ENCODE measurements around the gene CELF3. TPM values are rescaled to one million over a fixed set of nuclear protein-coding genes. Genes with fewer than 3 reads are reported as not detected.

Gene CELF3
- total and polyA plus RNA-seq, 2 of the 13 experiments (the other 11 are each of a cell fraction or from before 2014, with no cell fraction given), result not detected

GRCh38 chr1:151762941-151763921 lies 46.6 kb upstream of the CELF3 start, which contains the start of gene MRPL9 (continued):
- TF ChIP-seq HNF4A (CRISPR knock-in tag; IDR thresholded peaks at IDR 0.05) (peak; percentile 35; the same call in 1 of the 2 replicates), TCF7 (IDR thresholded peaks at IDR 0.05; ENCODE audit: low read depth) (no peak), SP2 (CRISPR knock-in tag; IDR thresholded peaks at IDR 0.05) (no peak; the same call in 1 of the 2 replicates), NR2F1 (CRISPR knock-in tag; IDR thresholded peaks at IDR 0.05) (no peak), ZNF33B (CRISPR knock-in tag; IDR thresholded peaks at IDR 0.05) (0 out of 2 replicates have a peak, but pooled peaks have one; percentile 31), EZH2 (conservative IDR thresholded peaks at IDR 0.05; ENCODE audit: low read depth, low read length) (no peak), ZNF512 (CRISPR knock-in tag; IDR thresholded peaks at IDR 0.05) (no peak), MAZ (IDR thresholded peaks at IDR 0.05; ENCODE audit: borderline replicate concordance, low read depth, low read length) (no peak), MAZ (CRISPR knock-in tag; IDR thresholded peaks at IDR 0.05; ENCODE audit: low read depth) (peak; percentile 66; the same call in 1 of the 2 replicates), AHR (CRISPR knock-in tag; IDR thresholded peaks at IDR 0.05) (no peak), TGIF2 (CRISPR knock-in tag; IDR thresholded peaks at IDR 0.05) (no peak), NFKBIZ (CRISPR knock-in tag; IDR thresholded peaks at IDR 0.05) (no peak), RERE (CRISPR knock-in tag; IDR thresholded peaks at IDR 0.05; ENCODE audit: low read depth) (no peak), PAX8 (CRISPR knock-in tag; IDR thresholded peaks at IDR 0.05; ENCODE audit: borderline replicate concordance) (no peak), JUND (CRISPR knock-in tag; IDR thresholded peaks at IDR 0.05) (no peak)
- TF ChIP-seq, protein P1, sequence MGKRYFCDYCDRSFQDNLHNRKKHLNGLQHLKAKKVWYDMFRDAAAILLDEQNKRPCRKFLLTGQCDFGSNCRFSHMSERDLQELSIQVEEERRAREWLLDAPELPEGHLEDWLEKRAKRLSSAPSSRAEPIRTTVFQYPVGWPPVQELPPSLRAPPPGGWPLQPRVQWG (CRISPR knock-in tag; IDR thresholded peaks at IDR 0.05; ENCODE audit: borderline replicate concordance, low read depth), result no peak
- TF ChIP-seq, protein P2, sequence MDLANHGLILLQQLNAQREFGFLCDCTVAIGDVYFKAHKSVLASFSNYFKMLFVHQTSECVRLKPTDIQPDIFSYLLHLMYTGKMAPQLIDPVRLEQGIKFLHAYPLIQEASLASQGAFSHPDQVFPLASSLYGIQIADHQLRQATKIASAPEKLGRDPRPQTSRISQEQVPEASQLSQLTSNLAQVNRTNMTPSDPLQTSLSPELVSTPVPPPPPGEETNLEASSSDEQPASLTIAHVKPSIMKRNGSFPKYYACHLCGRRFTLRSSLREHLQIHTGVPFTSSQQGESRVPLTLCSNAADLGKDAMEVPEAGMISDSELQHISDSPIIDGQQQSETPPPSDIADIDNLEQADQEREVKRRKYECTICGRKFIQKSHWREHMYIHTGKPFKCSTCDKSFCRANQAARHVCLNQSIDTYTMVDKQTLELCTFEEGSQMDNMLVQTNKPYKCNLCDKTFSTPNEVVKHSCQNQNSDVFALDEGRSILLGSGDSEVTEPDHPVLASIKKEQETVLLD (CRISPR knock-in tag; IDR thresholded peaks at IDR 0.05; ENCODE audit: low read depth), result no peak; the same call in 1 of the 2 replicates
- TF ChIP-seq, protein P3, sequence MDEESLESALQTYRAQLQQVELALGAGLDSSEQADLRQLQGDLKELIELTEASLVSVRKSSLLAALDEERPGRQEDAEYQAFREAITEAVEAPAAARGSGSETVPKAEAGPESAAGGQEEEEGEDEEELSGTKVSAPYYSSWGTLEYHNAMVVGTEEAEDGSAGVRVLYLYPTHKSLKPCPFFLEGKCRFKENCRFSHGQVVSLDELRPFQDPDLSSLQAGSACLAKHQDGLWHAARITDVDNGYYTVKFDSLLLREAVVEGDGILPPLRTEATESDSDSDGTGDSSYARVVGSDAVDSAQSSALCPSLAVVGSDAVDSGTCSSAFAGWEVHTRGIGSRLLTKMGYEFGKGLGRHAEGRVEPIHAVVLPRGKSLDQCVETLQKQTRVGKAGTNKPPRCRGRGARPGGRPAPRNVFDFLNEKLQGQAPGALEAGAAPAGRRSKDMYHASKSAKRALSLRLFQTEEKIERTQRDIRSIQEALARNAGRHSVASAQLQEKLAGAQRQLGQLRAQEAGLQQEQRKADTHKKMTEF (CRISPR knock-in tag; IDR thresholded peaks at IDR 0.05), result peak; percentile 79; the same call in 1 of the 2 replicates
